CD14-positive monocyte (primary cell): ENCODE measurements around the gene UQCRHL. TPM values are rescaled to one million over a fixed set of nuclear protein-coding genes. Genes with fewer than 3 reads are reported as not detected.

Experiments used
- DNase-seq, 3 donors: peaks; one replicate each; pipeline ENCODE4 v3.0.0-alpha.2; 2011 to 2022
- H2AFZ ChIP-seq: 2 replicates; pipeline ENCODE4 v1.6.0; 2012; ENCODE audit warnings: mild to moderate bottlenecking, low read depth, low read length, inconsistent platforms; ENCODE audit not compliant: insufficient read depth, poor library complexity, severe bottlenecking
- H3K27ac ChIP-seq, 2 donors: 1 replicate in 1 of 2; 2 replicates in 1 of 2; pipeline ENCODE4 v1.5.1; 2012 to 2013; ENCODE audit warnings: low read length in 2 of 2, control low read depth in 1 of 2, inconsistent platforms in 1 of 2, low read depth in 1 of 2, mild to moderate bottlenecking in 1 of 2
- H3K27me3 ChIP-seq, 2 donors: one replicate each; pipeline versions ENCODE4 v1.6.0 to v1.6.1; 2011 to 2013; ENCODE audit warnings: low read length in 2 of 2; ENCODE audit not compliant: control insufficient read depth in 2 of 2, insufficient read depth in 2 of 2
- H3K36me3 ChIP-seq, 2 donors: replicated peaks in 1 of 2; 1 replicate in 1 of 2; 2 replicates in 1 of 2; pipeline versions ENCODE4 v1.5.1 to v1.6.1; 2012 to 2013; ENCODE audit warnings: low read length in 2 of 2, control low read depth in 1 of 2, inconsistent platforms in 1 of 2, mild to moderate bottlenecking in 1 of 2; ENCODE audit not compliant: insufficient read depth in 2 of 2, control insufficient read depth in 1 of 2
- H3K4me1 ChIP-seq, 2 donors: 1 replicate in 1 of 2; 2 replicates in 1 of 2; pipeline versions ENCODE4 v1.5.1 to v1.6.1; 2012 to 2013; ENCODE audit warnings: low read length in 2 of 2, control low read depth in 1 of 2, inconsistent platforms in 1 of 2, mild to moderate bottlenecking in 1 of 2, moderate library complexity in 1 of 2; ENCODE audit not compliant: insufficient read depth in 2 of 2, control insufficient read depth in 1 of 2
- H3K4me2 ChIP-seq: replicated peaks from 2 replicates; pipeline ENCODE3; 2012; ENCODE audit warnings: low read length, moderate library complexity, mild to moderate bottlenecking; ENCODE audit not compliant: poor library complexity, severe bottlenecking; ENCODE audit errors: extremely low read depth
- H3K4me3 ChIP-seq, 3 experiments: fragments of 200-600 bp in 1 of 3; sonication (generic) in 1 of 3; replicated peaks in 1 of 3; 1 replicate in 2 of 3; 2 replicates in 1 of 3; pipeline ENCODE4 v1.5.1; 2011 to 2013; ENCODE audit warnings: low read length in 3 of 3, mild to moderate bottlenecking in 3 of 3, control low read depth in 2 of 3, low read depth in 2 of 3, inconsistent platforms in 1 of 3, moderate library complexity in 1 of 3
- H3K79me2 ChIP-seq: 2 replicates; pipeline ENCODE4 v1.6.0; 2012; ENCODE audit warnings: mild to moderate bottlenecking, control low read depth, inconsistent platforms, low read length, moderate library complexity; ENCODE audit not compliant: insufficient read depth
- H3K9ac ChIP-seq: 2 replicates; pipeline ENCODE4 v1.6.0; 2017; ENCODE audit warnings: low read length, mild to moderate bottlenecking; ENCODE audit not compliant: insufficient read depth, poor library complexity, severe bottlenecking
- H3K9me3 ChIP-seq, 2 donors: replicated peaks in 1 of 2; 1 replicate in 1 of 2; 2 replicates in 1 of 2; pipeline versions ENCODE4 v1.5.1 to v1.6.1; 2012 to 2013; ENCODE audit warnings: low read length in 2 of 2, control low read depth in 1 of 2; ENCODE audit not compliant: control insufficient read depth in 1 of 2, insufficient read depth in 1 of 2
- H4K20me1 ChIP-seq: 2 replicates; pipeline ENCODE4 v1.6.0; 2012; ENCODE audit warnings: mild to moderate bottlenecking, low read length, control low read depth, moderate library complexity; ENCODE audit not compliant: insufficient read depth
- H3K27ac Mint-ChIP-seq, 7 donors: one replicate each; pipeline ENCODE4 v1.8.0; 2020; ENCODE audit warnings: mild to moderate bottlenecking in 7 of 7, mixed read lengths in 7 of 7, moderate library complexity in 6 of 7, inconsistent platforms in 2 of 7
- H3K27me3 Mint-ChIP-seq, 3 donors: one replicate each; pipeline ENCODE4 v1.8.0; 2021 to 2022; ENCODE audit warnings: low read depth in 3 of 3, mild to moderate bottlenecking in 3 of 3, mixed read lengths in 3 of 3, moderate library complexity in 3 of 3, inconsistent platforms in 1 of 3
- H3K36me3 Mint-ChIP-seq, 2 donors: one replicate each; pipeline ENCODE4 v1.8.0; 2020; ENCODE audit warnings: mixed read lengths in 2 of 2, inconsistent platforms in 1 of 2, mild to moderate bottlenecking in 1 of 2
- H3K4me1 Mint-ChIP-seq: one replicate; pipeline ENCODE4 v1.8.0; 2020; ENCODE audit warnings: mild to moderate bottlenecking, mixed read lengths
- H3K4me3 Mint-ChIP-seq, 2 donors: one replicate each; pipeline ENCODE4 v1.8.0; 2020; ENCODE audit warnings: mild to moderate bottlenecking in 2 of 2, mixed read lengths in 2 of 2, moderate library complexity in 1 of 2
- H3K9me3 Mint-ChIP-seq, 7 donors: one replicate each; pipeline ENCODE4 v1.8.0; 2020 to 2022; ENCODE audit warnings: mixed read lengths in 7 of 7, mild to moderate bottlenecking in 6 of 7, moderate library complexity in 6 of 7, inconsistent platforms in 2 of 7
- WGBS: methylation state at CpG from one replicate; pipeline ENCODE4 v1.1.5; 2013; ENCODE audit warnings: missing lambda C conversion rate; ENCODE audit not compliant: insufficient coverage; 5-methylcytosine and 5-hydroxymethylcytosine counted together
- intact Hi-C, 2 donors: fragments of 100-400 bp; cut with micrococcal nuclease; formaldehyde crosslinking; loops; one replicate each; pipeline versions ENCODE4 v1.15.0 to v1.15.1; 2023
- polyA plus RNA-seq, 3 donors: library from polyadenylated mRNA; depleted of rRNA in 1 of 3; unstranded in 2 of 3; stranded (reverse) in 1 of 3; fragments of 300-500 nt in 2 of 3; fragments of >200 nt in 1 of 3; fragmentation: Illumina TruSeq in 2 of 3; gene quantifications; 1 replicate in 2 of 3; 2 replicates in 1 of 3; pipeline ENCODE4 v1.2.3, GENCODE V29; 2012 to 2021
- TF ChIP-seq, protein P1 (sequence below): fragments of 200-600 bp; IDR thresholded peaks from one replicate; pipeline ENCODE4 v1.8.0; 2022; ENCODE audit warnings: antibody characterized with exemption, mild to moderate bottlenecking

UQCRHL gene
- polyA plus RNA-seq, 3 donors = 1.0 to 1.3 (median 1.0) TPM

GRCh38 chr1:15849775-15850324 lies 42.4 kb upstream of the UQCRHL start:
- intact Hi-C loops = loop anchor here in 1 of 2 donors (2.0 to 5.0 kb wide), 2 partner anchors 15 to 32 kb away; no protein-coding TSS in a partner anchor
- H3K79me2 ChIP-seq = peaks cover 93% of the 10 kb centered on the region
- peak overlapping the region; percentile 95 to 98 for H3K27ac ChIP-seq
- H3K9me3 Mint-ChIP-seq = peaks cover 0 to 1% (median 0%) of the 10 kb centered on the region in 7 donors
- peak overlapping the region; percentile 96 to 99 (median 98) for H3K27ac Mint-ChIP-seq
- no peaks in the 10 kb centered on the region for H3K36me3 ChIP-seq
- peak overlapping the region; percentile 98 for H3K9ac ChIP-seq
- TF ChIP-seq, protein P1, sequence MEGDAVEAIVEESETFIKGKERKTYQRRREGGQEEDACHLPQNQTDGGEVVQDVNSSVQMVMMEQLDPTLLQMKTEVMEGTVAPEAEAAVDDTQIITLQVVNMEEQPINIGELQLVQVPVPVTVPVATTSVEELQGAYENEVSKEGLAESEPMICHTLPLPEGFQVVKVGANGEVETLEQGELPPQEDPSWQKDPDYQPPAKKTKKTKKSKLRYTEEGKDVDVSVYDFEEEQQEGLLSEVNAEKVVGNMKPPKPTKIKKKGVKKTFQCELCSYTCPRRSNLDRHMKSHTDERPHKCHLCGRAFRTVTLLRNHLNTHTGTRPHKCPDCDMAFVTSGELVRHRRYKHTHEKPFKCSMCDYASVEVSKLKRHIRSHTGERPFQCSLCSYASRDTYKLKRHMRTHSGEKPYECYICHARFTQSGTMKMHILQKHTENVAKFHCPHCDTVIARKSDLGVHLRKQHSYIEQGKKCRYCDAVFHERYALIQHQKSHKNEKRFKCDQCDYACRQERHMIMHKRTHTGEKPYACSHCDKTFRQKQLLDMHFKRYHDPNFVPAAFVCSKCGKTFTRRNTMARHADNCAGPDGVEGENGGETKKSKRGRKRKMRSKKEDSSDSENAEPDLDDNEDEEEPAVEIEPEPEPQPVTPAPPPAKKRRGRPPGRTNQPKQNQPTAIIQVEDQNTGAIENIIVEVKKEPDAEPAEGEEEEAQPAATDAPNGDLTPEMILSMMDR = no peak
- H2AFZ ChIP-seq = peak overlapping the region; percentile 73
- peaks cover 38 to 43% of the 10 kb centered on the region in 2 donors for H3K4me1 ChIP-seq
- H3K27me3 Mint-ChIP-seq = no peaks in the 10 kb centered on the region
- H3K4me3 Mint-ChIP-seq = peak overlapping the region; percentile 99 to 100
- H3K4me2 ChIP-seq = peak overlapping the region; percentile 100
- peak; percentile 45 to 68 (median 60) for DNase-seq
- peaks cover 46% of the 10 kb centered on the region for H3K4me1 Mint-ChIP-seq
- peaks cover 0 to 4% of the 10 kb centered on the region in 2 donors for H3K36me3 Mint-ChIP-seq
- no peaks in the 10 kb centered on the region for H3K27me3 ChIP-seq
- WGBS = 0% methylated on average over 16 of the region's 16 CpGs
- H3K9me3 ChIP-seq = no peaks in the 10 kb centered on the region
- peak overlapping the region; percentile 67 to 99 (median 97) for H3K4me3 ChIP-seq
- peaks cover 62% of the 10 kb centered on the region for H4K20me1 ChIP-seq

GRCh38 chr1:15848929-15849774 lies 41.7 kb upstream of the UQCRHL start:
- WGBS = 0% methylated on average over 23 of the region's 44 CpGs
- peak; percentile 72 to 85 (median 84) for DNase-seq
- Histone ChIP-seq H3K4me1 (peaks cover 38 to 43% of the 10 kb centered on the region in 2 donors), H3K27ac (peak overlapping the region; percentile 95 to 98), H3K36me3 (no peaks in the 10 kb centered on the region), H3K9me3 (no peaks in the 10 kb centered on the region), H3K4me2 (peak overlapping the region; percentile 100), H3K4me3 (peak overlapping the region; percentile 67 to 99 (median 97)), H3K27me3 (no peaks in the 10 kb centered on the region), H3K79me2 (peaks cover 90% of the 10 kb centered on the region), H3K9ac (peak overlapping the region; percentile 98), H4K20me1 (peaks cover 55% of the 10 kb centered on the region), H2AFZ (peak overlapping the region; percentile 73)
- peaks cover 47% of the 10 kb centered on the region for H3K4me1 Mint-ChIP-seq
- peak overlapping the region; percentile 99 to 100 for H3K4me3 Mint-ChIP-seq
- H3K9me3 Mint-ChIP-seq = peaks cover 0 to 1% (median 0%) of the 10 kb centered on the region in 7 donors
- intact Hi-C loops = loop anchor here in 1 of 2 donors (2.0 to 5.0 kb wide), 2 partner anchors 14 to 33 kb away; no protein-coding TSS in a partner anchor
- H3K27me3 Mint-ChIP-seq = no peaks in the 10 kb centered on the region
- TF ChIP-seq, protein P1 = no peak
- peak overlapping the region; percentile 96 to 99 (median 98) for H3K27ac Mint-ChIP-seq
- peaks cover 0 to 4% of the 10 kb centered on the region in 2 donors for H3K36me3 Mint-ChIP-seq
